Measurements from ENCODE around the gene CD276.
"Not testable (repeated sequence)": the region's sequence is repeated elsewhere in the genome, so short reads cannot be mapped to it uniquely, and the experiment has no call there.

CD276 gene

DNA sequence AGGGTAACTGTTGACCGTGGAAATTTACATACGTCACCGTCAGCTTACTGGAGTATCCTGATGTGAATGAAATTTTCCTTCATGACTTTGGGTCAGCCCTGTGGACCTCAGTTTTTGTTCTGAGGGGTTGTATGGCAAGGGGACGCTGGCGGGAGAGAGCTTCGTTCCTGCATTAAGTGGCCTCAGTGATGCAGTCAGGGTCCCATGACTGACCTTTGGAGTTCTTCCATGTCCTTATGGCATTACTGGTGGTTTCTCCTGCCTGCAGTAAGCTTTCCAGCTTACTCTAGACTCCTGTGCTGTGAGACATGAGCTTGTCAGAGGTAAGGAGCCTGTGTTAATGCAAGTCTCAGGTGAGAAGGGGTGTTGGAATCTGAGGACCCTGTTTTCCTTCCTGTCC, 1.8 kb downstream of the CD276 start:
- no peak for DNase-seq

DNA sequence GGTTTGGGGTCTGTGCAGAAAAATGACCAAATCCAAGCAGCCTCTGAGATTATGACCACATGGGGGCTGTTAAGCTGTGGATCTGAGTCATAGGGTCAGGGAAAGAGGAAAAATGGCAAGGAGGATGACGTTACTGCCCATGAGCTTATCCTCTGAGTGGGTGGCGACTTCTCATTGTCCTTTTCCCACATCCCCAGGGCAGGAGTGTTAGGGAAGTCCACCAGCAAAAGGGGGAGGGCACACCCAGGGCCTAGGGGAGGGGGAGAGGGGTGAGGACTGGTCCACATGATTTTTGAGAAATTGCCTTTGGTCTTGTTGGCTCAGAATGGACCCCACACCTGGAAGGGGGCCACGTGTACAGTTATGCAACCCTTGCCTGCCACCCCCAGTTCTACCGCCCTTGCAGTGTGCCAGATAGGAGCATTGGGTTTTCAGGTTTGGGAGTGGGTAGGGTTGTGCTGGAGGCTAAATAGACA, 2.6 kb downstream of the CD276 start:
- DNase-seq: peak; percentile 79

DNA sequence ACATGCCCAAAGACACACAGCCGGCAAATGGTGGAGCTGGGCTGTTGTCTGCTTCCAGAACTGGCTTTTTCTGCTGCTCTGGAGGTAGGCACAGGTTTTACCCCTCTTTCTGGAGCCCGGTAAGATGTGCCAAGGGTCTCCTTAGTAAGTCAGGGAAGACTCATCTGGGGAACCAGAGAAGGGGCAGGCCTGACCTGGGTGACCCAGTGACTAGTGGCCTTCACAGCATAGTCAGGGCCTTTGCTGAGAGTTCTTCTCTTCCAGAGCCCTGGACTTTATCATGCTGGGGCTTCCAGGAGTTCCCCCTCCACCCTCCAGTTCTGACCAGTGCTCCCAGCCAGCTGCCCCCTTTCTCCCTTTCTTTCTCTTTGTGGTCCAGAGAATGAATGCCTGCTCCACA, 3.2 kb downstream of the CD276 start:
- DNase-seq: no peak

DNA sequence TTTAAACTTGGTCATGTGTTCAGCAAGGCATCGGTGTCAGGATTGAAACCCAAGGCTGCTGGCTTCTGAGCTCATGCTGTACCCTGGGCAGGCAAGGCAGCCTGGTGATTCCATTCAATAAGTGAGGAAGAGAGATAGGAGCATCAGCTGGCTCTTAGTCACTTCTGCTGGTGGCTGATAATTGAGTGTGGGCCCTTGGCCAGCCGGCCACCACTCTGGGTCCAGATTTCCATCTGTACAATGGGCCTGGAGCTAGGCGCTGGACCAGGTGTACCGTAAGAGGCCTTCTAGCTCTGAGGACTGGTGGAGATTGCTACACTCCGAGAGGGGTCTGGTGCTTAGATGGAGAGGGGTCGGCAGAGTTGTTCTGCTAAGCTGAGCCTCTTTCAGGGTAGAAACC, 4.3 kb downstream of the CD276 start:
- DNase-seq: no peak

DNA sequence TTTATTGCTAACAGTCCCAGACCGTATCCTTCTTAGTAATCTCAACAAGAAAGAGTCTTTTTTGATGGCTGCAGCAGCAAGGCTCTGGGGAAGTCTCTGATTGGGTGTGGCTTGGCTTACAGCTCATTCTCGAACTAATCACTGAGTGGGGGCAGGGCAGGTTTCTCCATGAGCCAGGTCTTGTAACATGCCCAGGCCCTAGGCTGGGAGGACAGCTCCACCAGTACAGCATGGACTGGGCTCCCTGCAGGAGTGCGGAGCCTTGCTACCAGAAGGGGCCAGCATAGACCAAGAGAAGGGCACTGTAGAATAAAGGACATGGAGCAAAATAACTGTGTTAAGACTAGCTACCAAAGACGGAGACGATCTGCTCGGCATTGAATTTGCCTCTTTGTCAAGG, 7.2 kb downstream of the CD276 start:
- peak; percentile 62 for DNase-seq

DNA sequence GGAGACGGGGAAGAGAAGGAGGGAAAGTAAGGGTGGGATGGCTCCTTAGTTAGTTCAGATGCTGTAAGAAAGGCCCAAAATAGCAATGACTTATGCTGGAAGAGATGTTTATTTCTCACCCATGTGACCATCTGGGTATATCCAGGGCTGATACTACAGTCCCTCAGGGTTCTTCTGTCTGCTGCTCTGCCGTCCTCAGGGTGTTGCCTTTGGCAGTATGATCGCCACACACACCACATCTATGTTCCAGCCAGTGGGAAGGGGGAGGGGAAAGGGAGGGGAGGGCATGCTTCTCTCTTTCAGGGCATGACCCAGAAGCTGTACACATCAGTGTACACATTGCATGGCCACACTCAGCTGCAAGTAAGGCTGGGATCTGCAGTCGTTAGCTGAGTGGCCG, 10.2 kb downstream of the CD276 start:
- DNase-seq: no peak

DNA sequence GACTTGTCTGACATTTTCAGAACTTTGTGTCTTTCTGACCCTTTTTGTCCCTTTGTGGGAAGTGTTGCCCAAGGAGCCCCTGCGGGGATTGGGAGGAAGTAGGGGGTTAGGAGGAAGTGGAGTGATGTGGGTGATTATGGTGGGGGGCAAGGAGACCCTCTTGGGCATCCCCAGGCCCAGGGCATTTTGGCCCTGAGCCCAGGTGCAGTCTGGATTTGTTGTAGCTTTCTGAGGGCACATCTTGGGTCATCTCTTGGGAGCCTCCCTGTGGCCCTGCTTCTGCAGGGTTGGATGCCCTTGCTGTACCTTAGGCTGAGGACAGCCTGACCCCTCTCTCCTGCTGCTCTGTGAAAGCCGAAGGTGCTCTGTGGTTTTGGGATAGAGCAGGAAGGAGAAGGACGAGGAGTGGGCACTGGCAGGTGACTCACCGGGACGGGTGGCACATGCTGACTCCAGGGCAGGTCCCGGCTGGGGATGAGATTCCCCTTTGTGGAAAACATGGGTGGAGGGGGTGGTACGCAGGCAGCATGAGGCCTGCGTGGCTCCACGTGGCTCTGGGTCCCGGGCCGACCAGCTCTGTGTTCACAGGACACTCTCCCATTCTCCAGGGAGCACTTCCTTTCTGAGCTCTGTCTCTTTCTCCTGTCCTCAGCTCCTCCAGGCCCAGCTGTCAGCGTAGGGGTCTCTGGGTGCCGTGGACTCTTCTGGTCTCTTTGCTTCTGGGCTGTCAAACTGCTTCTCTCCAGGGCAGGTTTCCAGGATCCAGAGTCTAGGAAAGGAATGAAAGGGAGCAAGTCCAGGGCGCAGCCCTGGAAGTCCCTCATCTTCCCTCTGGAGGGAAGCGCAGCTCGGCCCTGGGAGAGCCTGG, 11.8 kb downstream of the CD276 start:
- no peak for DNase-seq

DNA sequence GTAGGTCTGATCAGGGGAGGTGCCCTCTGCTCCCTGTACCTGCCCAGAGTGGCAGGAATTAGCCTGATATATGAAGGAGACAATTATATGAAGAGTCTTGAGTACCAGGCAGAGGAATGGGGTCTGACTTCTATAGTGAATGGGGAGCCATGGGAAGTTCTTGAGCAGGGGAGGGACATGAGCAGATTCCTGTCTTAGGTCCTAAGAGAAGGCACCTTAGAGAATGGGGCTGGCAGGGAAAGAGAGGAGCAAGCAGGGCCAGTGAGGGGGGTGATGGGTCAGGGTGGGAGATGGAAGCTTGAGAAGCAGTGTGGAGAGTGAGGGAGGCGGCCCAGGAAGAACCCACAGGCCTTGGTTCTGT, 12.4 kb downstream of the CD276 start:
- DNase-seq: no peak

DNA sequence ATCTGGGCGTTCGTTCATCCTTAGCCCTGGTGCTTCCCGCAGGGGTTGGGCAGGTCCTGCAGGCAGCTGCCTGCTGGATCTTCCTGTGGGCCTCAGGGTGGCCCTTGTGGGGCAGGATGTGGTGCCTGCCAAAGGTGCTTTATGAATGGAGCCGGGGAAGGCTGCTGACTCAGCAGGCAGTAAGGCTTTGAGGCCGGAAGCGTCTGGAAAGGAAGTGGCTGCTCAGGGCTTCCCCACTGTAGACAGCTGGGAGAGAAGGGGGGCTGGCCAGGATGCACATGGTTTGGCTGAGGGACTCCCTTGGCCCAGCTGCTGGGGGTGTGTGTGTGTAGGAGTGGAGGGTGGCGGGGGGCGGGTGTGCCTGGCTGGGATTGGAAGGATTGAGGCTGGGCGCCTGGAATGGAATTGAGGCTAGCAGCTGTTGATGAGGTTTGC, 12.9 kb downstream of the CD276 start:
- peak; percentile 97 for DNase-seq

DNA sequence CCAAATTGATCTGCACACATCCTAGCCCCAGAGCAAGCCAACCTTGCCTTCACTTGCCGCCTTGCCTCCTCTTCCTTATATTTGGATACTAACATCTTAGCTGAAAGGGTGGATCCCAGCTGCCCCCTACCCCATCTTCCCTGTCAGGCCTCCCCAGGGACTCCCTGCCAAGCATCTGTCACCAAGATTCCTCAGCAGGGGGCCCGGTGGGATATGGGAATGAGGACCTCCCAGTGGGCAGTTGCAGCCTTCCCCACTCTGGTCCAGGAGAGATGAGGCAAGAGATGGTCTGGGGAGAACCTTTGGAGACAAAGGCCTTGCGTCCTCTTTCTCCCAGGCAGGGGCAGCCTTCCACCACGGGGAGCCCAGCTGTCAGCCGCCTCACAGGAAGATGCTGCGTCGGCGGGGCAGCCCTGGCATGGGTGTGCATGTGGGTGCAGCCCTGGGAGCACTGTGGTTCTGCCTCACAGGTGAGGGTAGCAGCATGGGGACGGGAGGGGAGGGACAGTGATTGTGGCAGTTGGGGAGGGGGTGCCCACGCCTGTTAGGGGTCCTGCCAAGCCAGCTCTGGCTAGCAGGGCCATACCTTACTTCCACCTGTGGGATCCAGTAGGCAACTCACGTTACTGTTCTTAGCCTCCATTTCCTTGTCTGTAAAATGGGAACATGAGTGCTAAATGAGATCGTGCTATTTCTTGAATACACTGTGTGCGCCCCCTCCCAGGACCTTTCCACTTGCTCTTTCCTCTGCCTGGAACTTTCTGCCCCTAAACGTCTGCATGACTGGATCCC, 15.3 kb downstream of the CD276 start:
- no peak for DNase-seq

DNA sequence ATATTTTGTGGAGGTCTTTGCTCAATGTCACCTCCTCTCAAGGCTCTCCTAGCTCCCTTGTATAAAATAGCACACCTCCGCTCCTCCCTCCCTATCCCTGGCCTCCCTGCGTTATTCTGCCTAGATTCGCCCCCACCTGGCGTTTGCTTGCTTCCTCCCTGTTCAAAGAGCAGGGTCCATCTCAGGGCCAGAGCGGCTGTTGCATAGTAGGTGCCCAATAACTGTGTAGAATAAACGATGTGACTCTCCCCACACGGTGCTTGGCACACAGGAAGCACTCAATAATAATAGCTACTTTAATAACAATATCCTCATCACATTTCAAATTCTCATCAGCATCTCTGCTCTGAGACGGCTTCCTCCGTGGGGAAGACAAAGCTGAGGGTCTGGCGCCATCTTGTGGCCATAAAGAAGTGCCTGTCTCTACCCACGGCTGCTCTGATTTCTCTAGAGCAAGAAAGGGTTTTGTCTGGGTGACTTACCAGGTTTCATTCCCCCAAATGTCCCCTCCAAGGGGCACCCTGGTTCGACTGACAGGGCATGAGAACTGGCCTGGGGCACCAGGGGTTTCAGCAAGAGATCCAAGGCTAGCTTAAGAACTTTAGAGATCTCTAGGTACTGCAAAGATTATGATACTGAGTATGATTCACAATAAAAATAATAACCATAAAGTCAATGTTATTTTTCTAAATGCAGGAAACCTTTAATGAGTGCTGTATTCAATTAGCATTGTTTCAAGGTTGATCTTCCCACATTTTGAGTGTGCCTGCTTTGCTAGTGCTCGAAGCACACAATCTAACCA, 16.1 kb downstream of the CD276 start:
- peak; percentile 79 for DNase-seq

DNA sequence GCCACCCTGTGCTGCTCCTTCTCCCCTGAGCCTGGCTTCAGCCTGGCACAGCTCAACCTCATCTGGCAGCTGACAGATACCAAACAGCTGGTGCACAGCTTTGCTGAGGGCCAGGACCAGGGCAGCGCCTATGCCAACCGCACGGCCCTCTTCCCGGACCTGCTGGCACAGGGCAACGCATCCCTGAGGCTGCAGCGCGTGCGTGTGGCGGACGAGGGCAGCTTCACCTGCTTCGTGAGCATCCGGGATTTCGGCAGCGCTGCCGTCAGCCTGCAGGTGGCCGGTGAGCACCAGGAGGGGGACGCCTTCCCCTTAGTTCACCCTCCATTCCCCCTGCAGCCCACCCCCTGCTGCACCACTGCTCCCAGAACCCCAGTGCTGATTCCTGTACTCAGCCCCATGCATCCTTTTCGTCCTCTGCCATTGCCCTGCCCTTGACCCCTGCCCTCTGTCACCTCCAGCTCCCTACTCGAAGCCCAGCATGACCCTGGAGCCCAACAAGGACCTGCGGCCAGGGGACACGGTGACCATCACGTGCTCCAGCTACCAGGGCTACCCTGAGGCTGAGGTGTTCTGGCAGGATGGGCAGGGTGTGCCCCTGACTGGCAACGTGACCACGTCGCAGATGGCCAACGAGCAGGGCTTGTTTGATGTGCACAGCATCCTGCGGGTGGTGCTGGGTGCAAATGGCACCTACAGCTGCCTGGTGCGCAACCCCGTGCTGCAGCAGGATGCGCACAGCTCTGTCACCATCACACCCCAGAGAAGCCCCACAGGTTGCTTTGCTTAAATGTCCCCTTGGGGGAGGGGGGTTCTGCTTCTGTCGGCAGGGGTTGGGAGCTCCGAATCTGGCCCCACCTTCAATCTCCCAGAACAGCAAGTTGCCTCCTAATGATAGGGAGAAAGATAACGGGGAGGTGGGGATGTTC, 18.4 kb downstream of the CD276 start:
- DNase-seq: not testable (repeated sequence)

DNA sequence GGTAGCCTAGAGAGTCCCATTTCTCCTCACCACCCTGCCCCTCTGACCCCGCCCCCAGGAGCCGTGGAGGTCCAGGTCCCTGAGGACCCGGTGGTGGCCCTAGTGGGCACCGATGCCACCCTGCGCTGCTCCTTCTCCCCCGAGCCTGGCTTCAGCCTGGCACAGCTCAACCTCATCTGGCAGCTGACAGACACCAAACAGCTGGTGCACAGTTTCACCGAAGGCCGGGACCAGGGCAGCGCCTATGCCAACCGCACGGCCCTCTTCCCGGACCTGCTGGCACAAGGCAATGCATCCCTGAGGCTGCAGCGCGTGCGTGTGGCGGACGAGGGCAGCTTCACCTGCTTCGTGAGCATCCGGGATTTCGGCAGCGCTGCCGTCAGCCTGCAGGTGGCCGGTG, 19.4 kb downstream of the CD276 start:
- DNase-seq: not testable (repeated sequence)

DNA sequence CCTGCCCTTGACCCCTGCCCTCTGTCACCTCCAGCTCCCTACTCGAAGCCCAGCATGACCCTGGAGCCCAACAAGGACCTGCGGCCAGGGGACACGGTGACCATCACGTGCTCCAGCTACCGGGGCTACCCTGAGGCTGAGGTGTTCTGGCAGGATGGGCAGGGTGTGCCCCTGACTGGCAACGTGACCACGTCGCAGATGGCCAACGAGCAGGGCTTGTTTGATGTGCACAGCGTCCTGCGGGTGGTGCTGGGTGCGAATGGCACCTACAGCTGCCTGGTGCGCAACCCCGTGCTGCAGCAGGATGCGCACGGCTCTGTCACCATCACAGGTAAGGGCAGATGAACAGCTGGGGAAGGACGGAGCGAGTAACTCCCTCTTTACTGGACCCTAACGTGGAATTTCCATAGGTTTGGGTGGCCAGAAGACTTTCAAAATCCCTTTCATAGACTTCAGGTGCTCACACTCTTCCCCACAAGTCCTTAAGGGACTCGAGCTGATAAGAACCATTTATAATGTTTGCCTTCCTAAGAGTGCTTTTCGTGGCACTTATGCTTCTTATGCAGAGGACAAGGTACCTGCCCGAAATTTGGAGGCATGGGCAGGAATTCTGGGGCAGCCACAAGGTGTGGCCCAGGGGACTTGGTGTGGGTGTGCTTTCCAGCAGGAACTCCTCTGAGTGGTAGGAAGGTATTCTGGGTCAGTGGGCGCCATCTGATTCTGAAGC, 20.1 kb downstream of the CD276 start:
- DNase-seq: not testable (repeated sequence)

DNA sequence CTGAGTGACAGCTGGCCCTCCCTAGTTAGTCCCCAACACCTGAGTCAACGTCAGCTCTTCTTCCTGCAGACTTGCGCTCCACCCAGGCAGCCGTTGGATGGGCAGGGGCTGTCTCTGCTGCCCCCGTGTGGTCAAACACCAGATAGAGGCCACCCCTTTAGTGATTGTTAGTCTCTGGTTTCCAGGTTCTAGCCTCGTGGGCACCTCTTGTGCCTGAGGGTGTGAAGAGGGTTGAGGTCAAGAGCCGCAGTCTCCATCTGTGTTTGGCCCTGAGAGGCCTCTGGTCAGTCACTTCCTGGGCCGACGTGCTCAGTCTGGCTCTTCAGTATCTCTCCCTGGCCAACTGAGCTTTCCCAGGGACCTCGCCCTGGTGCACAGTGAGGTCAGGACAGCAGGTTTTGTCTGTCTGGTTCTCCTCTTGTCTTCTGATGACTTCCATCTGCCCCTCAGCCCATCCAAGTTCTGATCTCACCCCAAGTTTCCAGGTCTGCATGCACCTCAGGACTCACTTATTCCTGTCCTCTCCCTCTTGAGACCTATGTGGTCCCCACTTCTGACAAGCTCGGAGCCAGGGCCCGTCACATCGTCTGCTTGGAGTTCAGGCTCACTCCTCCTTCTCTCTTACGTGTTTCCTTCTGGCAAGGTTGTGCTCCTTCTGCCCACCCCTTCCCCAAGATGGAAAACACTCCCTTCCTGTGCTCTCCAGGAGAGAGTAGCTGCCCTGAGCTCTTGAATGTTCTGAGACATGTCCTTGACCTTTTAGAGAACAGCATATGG, 20.9 kb downstream of the CD276 start:
- peak; percentile 45 for DNase-seq

DNA sequence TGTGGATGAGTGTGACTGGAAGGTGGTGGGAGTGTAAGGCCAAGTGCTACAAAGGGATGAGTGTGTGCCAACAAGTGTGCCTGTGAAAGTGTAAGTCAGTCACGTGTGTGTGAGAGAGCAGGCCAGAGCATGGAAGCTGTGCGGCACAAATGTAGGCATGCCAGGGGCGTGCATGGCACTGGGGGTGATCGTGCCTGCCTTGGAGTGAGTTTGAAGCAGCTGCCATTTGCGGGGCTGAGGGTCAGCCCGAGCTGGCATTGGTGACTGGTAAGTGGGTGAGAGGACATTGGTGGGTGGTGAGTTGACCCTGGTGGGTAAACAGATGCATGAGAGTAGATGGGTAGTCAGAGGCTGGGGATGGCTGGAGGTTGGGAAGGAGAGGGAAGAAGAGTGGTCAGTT, 24.5 kb downstream of the CD276 start:
- no peak for DNase-seq

DNA sequence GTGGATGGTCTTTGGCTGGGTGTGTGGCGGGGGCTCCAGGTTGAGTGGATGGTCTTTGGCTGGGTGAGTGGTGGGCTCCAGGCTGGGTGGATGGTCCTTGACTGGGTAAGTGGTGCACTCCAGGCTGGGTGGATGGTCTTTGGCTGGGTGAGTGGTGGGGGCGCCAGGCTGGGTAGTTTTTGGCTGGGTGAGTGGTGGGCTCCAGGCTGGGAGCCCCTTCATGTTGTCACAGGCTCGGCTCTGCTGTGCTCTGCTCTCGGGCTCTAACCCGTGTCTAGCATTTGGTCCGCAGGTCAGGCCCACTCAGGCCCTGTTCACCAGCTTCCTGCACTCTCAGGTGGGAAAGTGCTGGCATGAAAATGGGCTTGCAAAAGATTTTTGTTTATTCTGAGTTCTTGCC, 25.1 kb downstream of the CD276 start:
- no peak for DNase-seq

DNA sequence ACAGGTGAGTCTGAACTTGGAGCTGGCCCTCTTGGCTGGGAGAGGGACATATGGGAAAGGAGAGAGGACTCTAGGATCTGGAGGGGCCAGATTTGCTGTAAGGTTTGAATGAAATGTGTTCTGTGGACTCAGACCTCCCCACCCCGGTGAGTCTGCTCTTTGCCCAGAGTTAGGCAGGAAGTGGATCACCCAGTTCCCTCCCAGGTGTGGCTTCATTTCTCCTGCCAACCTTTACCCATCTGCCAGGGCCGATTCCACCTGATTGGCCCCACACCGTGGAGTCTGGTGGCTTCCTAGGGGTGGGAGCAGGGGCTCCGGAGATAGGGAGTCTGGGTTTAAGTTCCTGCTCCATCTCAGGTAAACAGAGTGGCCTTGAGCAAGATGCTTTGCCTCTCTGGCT, 25.5 kb downstream of the CD276 start:
- no peak for DNase-seq

DNA sequence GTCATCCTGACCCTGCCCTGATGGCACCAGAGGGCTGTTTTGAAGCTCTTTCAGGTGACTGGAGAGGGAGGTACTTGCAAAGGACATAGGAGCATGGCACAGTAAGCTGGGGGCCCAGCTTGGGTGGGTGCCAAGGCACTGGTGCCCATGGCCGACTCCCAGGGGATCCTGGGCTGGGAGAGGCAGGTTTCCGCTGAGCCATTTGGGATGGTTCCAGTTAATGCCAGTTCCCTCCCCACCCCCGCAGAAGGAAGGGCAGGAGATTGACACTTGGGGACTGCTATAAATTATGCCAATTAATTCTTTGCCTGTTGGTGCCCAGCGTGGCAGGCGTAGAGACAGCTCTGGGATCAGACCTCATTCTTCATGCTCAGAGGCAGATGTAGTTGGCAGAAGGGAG, 26.1 kb downstream of the CD276 start:
- DNase-seq: no peak

DNA sequence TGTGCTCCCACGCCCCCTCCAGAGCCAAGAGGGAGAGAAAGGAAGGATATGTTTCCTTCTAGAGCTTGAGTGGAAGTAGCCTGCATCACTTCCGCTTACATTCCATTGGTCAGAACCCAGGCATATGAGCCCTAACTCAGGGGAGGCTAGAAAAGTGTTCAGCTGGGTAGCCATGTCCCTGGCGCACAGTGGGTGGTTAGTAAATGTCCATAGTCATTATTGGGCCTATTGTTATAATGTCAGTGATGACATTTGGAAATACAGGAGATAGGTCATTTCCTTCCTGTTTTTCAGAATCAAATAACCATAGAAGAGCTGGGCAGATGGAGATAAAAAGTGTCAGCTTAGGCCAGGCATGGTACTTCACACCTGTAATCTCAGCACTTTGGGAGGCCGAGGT, 27.3 kb downstream of the CD276 start:
- DNase-seq: no peak

DNA sequence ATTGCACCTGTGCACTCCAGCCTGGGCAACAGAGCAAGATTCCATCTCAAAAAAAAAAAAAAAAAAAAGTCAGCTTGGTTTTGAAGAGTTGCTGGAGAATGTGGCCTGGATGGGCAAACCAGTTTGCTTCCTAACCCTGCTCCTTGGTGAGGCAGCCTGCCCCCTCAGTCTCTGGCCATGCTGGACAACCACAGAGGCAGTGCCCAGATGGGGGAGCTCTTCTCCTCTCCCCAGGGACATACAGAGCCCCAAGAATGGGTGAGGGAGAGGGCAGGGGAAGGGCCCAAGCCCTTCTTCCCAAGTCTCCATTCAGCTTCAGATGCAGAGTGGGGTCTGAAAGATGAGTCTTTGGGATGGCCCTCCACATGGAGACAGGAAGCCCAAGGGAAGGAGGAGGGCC, 27.9 kb downstream of the CD276 start:
- no peak for DNase-seq

All from fibroblast of upper back skin (primary cell).